ENCODE measurements around the gene IFRD1. TPM values are rescaled to one million over a fixed set of nuclear protein-coding genes. Genes with fewer than 3 reads are reported as not detected.

Gene IFRD1
- total and polyA plus RNA-seq, 10 donors = 22.9 to 111 (median 45.5) TPM

GRCh38 chr7:112407261-112407660 lies 43.0 kb upstream of the IFRD1 start:
- H3K9me3 ChIP-seq = no peaks in the 10 kb centered on the region
- no peak for TF ChIP-seq CTCF (IDR thresholded peaks at IDR 0.05 in 8 of 11, conservative IDR thresholded peaks at IDR 0.05 in 3 of 11)
- TF ChIP-seq POLR2AphosphoS5 (IDR thresholded peaks at IDR 0.05) = no peak
- TF ChIP-seq POLR2A (IDR thresholded peaks at IDR 0.05) = no peak
- DNase-seq = no peak
- H3K4me1 ChIP-seq = peaks cover 0 to 13% (median 0%) of the 10 kb centered on the region in 6 donors
- H3K36me3 ChIP-seq = no peaks in the 10 kb centered on the region
- intact Hi-C loops (cut with DNase I; ENCODE audit: low total_unique reads) = no loop called here
- H3K4me3 ChIP-seq = no peak overlapping the region
- H3K27ac ChIP-seq = no peak overlapping the region
- no peaks in the 10 kb centered on the region for H3K27me3 ChIP-seq (replicated peaks in 1 of 7)
- WGBS, 5 donors = 87 to 94% (median 91%) methylated on average over 1 of the region's 1 CpG

- no peak overlapping the region for H3K4me3 ChIP-seq
- TF ChIP-seq CTCF (IDR thresholded peaks at IDR 0.05 in 8 of 11, conservative IDR thresholded peaks at IDR 0.05 in 3 of 11) (no peak), POLR2AphosphoS5 (IDR thresholded peaks at IDR 0.05) (no peak), POLR2A (IDR thresholded peaks at IDR 0.05) (no peak)
- no peak overlapping the region for H3K27ac ChIP-seq
- intact Hi-C loops (cut with DNase I; ENCODE audit: low total_unique reads) = loop anchor here (10.0 kb wide), 1 partner anchor 655 kb away; no protein-coding TSS in a partner anchor
- DNase-seq = no peak
- peaks cover 0 to 13% (median 0%) of the 10 kb centered on the region in 6 donors for H3K4me1 ChIP-seq
- H3K27me3 ChIP-seq (replicated peaks in 1 of 7) = no peaks in the 10 kb centered on the region
- 73 to 80% (median 74%) methylated on average over 1 of the region's 1 CpG for WGBS, 5 donors
- H3K9me3 ChIP-seq = no peaks in the 10 kb centered on the region
- no peaks in the 10 kb centered on the region for H3K36me3 ChIP-seq
Measured at GRCh38 chr7:112410092-112410491, 40.2 kb upstream of the IFRD1 start.

GRCh38 chr7:112411186-112411795 lies 39.0 kb upstream of the IFRD1 start:
- peak in 7 of 11 experiments; percentile 17 to 49 (median 29) for TF ChIP-seq CTCF (IDR thresholded peaks at IDR 0.05 in 8 of 11, conservative IDR thresholded peaks at IDR 0.05 in 3 of 11)
- no peak for TF ChIP-seq POLR2A (IDR thresholded peaks at IDR 0.05)
- Histone ChIP-seq H3K9me3 (no peaks in the 10 kb centered on the region), H3K4me3 (no peak overlapping the region), H3K4me1 (peaks cover 0 to 13% (median 0%) of the 10 kb centered on the region in 6 donors), H3K27ac (no peak overlapping the region), H3K27me3 (replicated peaks in 1 of 7) (peaks cover 0 to 6% (median 0%) of the 10 kb centered on the region in 7 donors), H3K36me3 (no peaks in the 10 kb centered on the region)
- intact Hi-C loops (cut with DNase I; ENCODE audit: low total_unique reads) = loop anchor here (10.0 kb wide), 1 partner anchor 656 kb away; no protein-coding TSS in a partner anchor
- DNase-seq = no peak
- WGBS, 5 donors = 39 to 49% (median 43%) methylated on average over 7 of the region's 7 CpGs

- Histone ChIP-seq H3K36me3 (no peaks in the 10 kb centered on the region), H3K9me3 (no peaks in the 10 kb centered on the region), H3K4me3 (no peak overlapping the region), H3K27ac (no peak overlapping the region), H3K4me1 (peaks cover 0 to 13% (median 0%) of the 10 kb centered on the region in 6 donors), H3K27me3 (replicated peaks in 1 of 7) (peaks cover 0 to 6% (median 0%) of the 10 kb centered on the region in 7 donors)
- intact Hi-C loops (cut with DNase I; ENCODE audit: low total_unique reads) = loop anchor here (10.0 kb wide), 1 partner anchor 660 kb away; no protein-coding TSS in a partner anchor
- TF ChIP-seq CTCF (IDR thresholded peaks at IDR 0.05 in 8 of 11, conservative IDR thresholded peaks at IDR 0.05 in 3 of 11) = peak in 8 of 11 experiments; percentile 14 to 55 (median 40)
- TF ChIP-seq POLR2AphosphoS5 (IDR thresholded peaks at IDR 0.05) = no peak
- TF ChIP-seq POLR2A (IDR thresholded peaks at IDR 0.05) = no peak
- WGBS, 5 donors = 4 to 14% (median 10%) methylated on average over 3 of the region's 3 CpGs
- DNase-seq = no peak
Measured at GRCh38 chr7:112414855-112415490, 35.3 kb upstream of the IFRD1 start.
